ENCODE results near the gene PTX4.

- no peak for TF ChIP-seq CTCF (IDR thresholded peaks at IDR 0.05)
- no peak for TF ChIP-seq POLR2A (IDR thresholded peaks at IDR 0.05)
Observed at GRCh38 chr16:1450841-1451240, 37.9 kb downstream of the PTX4 start.

Data from right lobe of liver (tissue), 4 donors.